PC-9 (cell line): Measurements from ENCODE around the gene ZNF765. TPM values are rescaled to one million over a fixed set of nuclear protein-coding genes. Genes with fewer than 3 reads are reported as not detected.
A peak's percentile ranks its signal among the peaks of the same experiment; 100 is the strongest.

ENCODE experiments used
- BruUV-seq: library from RNA; stranded (reverse); fragments of 400-500 nt; replicated peaks from 2 replicates; lab custom pipeline; 2021; lab: Mats Ljungman, UMichigan
- CTCF ChIA-PET: fragments of 300-600 bp; sonication (Branson Sonifier 250); formaldehyde crosslinking; loops from one replicate; lab custom pipeline; 2022; ENCODE audit warnings: antibody characterized with exemption; lab: Charles Lee
- POLR2A ChIA-PET: fragments of 300-600 bp; sonication (Branson Sonifier 250); formaldehyde crosslinking; loops from one replicate; lab custom pipeline; 2022; ENCODE audit warnings: antibody characterized with exemption; ENCODE audit not compliant: unreplicated experiment; lab: Charles Lee
- DNase-seq, 2 experiments: peaks; one replicate each; pipeline versions ENCODE4 v3.0.0 to v3.0.0-alpha.2; 2015 to 2022; ENCODE audit warnings: mixed read lengths in 1 of 2
- H2AFZ ChIP-seq: fragments of 200-600 bp; sonication (generic); 2 replicates; pipeline ENCODE4 v1.8.1; 2017; ENCODE audit warnings: antibody characterized with exemption
- H3F3A ChIP-seq: fragments of 200-600 bp; sonication (generic); 2 replicates; pipeline ENCODE4 v1.8.1; 2017; ENCODE audit warnings: antibody characterized with exemption, mild to moderate bottlenecking, low read depth; ENCODE audit not compliant: insufficient read depth
- H3K27ac ChIP-seq: fragments of 200-600 bp; sonication (generic); 2 replicates; pipeline ENCODE4 v1.6.1; 2016; ENCODE audit warnings: mixed run types
- H3K27me3 ChIP-seq: fragments of 200-600 bp; sonication (generic); 2 replicates; pipeline ENCODE4 v1.6.1; 2016; ENCODE audit warnings: low read depth, mixed run types; ENCODE audit not compliant: insufficient read depth
- H3K36me3 ChIP-seq: fragments of 200-600 bp; sonication (generic); 2 replicates; pipeline ENCODE4 v1.6.1; 2016; ENCODE audit warnings: low read depth, mixed run types
- H3K4me1 ChIP-seq: fragments of 200-600 bp; sonication (generic); replicated peaks from 2 replicates; pipeline ENCODE4 v1.6.1; 2016; ENCODE audit warnings: mixed run types; ENCODE audit not compliant: insufficient read depth
- H3K4me2 ChIP-seq: fragments of 200-600 bp; sonication (generic); 2 replicates; pipeline ENCODE4 v1.6.1; 2017; ENCODE audit warnings: mixed run types
- H3K4me3 ChIP-seq: fragments of 200-600 bp; sonication (generic); 2 replicates; pipeline ENCODE4 v1.6.1; 2016; ENCODE audit warnings: mixed run types
- H3K79me2 ChIP-seq: fragments of 200-600 bp; sonication (generic); 2 replicates; pipeline ENCODE4 v1.6.1; 2017; ENCODE audit warnings: low read depth, mixed run types
- H3K9me2 ChIP-seq: fragments of 200-600 bp; sonication (generic); 2 replicates; pipeline ENCODE4 v1.8.1; 2017; ENCODE audit warnings: mild to moderate bottlenecking; ENCODE audit not compliant: insufficient read depth
- H3K9me3 ChIP-seq: fragments of 200-600 bp; sonication (generic); 2 replicates; pipeline ENCODE4 v1.8.1; 2016; ENCODE audit warnings: low read depth; ENCODE audit not compliant: insufficient read depth
- H4K20me1 ChIP-seq: fragments of 200-600 bp; sonication (generic); 2 replicates; pipeline ENCODE4 v1.8.1; 2017; ENCODE audit not compliant: insufficient read depth
- EZH2 ChIP-seq: fragments of 200-600 bp; sonication (generic); IDR thresholded peaks from 2 replicates; pipeline ENCODE4 v1.8.0; 2017; ENCODE audit warnings: antibody characterized with exemption, low read depth
- intact Hi-C: fragments of 100-400 bp; cut with micrococcal nuclease; formaldehyde crosslinking; loops from one replicate; pipeline ENCODE4 v1.10.0; 2022; ENCODE audit not compliant: unreplicated experiment
- total RNA-seq: library from RNA; stranded (reverse); gene quantifications from 2 replicates; pipeline ENCODE4 v1.2.3, GENCODE V29; 2021
- TF ChIP-seq, protein P1 (sequence below): fragments of 200-600 bp; sonication (generic); conservative IDR thresholded peaks from 2 replicates; pipeline ENCODE4 v1.6.1; 2017; ENCODE audit warnings: mixed run types, antibody characterized with exemption, mild to moderate bottlenecking, moderate library complexity

ZNF765 gene
- total RNA-seq, 1 experiment from 2014 or later, result 12.5 TPM

DNA sequence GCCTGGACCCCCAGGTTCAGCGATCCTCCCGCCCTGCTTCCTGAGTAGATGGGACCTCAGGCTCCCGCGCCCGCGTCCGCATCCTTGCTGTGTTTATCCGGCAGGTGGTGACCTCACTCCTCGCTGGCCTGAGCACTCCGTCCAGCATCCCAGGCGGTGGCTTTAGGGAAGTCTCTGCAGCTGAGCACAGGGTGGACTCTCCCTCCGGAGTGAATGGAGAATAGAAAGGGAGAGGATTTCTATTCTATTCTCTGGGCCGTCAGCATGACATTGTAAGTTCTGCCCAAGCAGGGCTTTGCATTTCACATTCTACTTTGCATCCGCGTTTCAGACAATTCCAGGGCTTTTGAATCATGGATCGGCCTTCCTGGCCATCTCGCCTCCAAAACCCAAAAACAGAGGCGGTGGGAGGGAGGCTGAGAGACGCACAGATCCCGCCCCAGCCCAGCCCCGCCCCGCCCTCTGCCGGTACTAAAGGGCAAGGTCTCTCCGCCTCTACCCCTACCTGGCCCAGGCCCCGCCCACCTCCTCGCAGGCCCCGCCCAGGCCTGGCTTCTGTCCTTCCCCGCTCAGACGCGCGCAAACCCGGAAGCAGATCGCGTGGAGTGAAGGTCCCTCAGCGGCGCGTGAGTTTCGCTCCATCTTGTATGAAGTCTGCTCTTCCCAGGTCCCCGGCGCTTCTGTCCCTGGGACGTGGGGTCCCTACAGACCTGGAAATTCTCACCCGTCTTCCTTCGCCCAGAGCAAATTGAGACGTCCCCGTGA, 29.6 kb upstream of the ZNF765 start, which contains the start of gene ZNF525:
Gene ZNF525, plus strand, starts transcription at position 572 of the 765 bp plus-strand sequence. CDS start 6,577 bp downstream, outside the sequence.
- peaks cover 4% of the 10 kb centered on the region; the same call in 1 of the 2 replicates for H3K79me2 ChIP-seq
- no peaks in the 10 kb centered on the region for H4K20me1 ChIP-seq
- ChIA-PET POLR2A (no interaction called here), CTCF (no interaction called here)
- peaks cover 24% of the 10 kb centered on the region for H3K9me3 ChIP-seq
- 0 out of 2 replicates have a peak, but pooled peaks cover 6% of the 10 kb centered on the region for H3K4me1 ChIP-seq
- H3F3A ChIP-seq, result no peaks in the 10 kb centered on the region
- peak; percentile 73 to 95 for DNase-seq
- H3K4me3 ChIP-seq, result peak within 1 kb of the TSS; percentile 63
- H3K9me2 ChIP-seq, result no peaks in the 10 kb centered on the region
- TF ChIP-seq, protein P1, sequence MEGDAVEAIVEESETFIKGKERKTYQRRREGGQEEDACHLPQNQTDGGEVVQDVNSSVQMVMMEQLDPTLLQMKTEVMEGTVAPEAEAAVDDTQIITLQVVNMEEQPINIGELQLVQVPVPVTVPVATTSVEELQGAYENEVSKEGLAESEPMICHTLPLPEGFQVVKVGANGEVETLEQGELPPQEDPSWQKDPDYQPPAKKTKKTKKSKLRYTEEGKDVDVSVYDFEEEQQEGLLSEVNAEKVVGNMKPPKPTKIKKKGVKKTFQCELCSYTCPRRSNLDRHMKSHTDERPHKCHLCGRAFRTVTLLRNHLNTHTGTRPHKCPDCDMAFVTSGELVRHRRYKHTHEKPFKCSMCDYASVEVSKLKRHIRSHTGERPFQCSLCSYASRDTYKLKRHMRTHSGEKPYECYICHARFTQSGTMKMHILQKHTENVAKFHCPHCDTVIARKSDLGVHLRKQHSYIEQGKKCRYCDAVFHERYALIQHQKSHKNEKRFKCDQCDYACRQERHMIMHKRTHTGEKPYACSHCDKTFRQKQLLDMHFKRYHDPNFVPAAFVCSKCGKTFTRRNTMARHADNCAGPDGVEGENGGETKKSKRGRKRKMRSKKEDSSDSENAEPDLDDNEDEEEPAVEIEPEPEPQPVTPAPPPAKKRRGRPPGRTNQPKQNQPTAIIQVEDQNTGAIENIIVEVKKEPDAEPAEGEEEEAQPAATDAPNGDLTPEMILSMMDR, result peak; percentile 55
- TF ChIP-seq EZH2, result no peak
- intact Hi-C loops, result loop anchor here (1.0 to 10.0 kb wide), 2 partner anchors 30 to 171 kb away; partner anchors contain the start of genes ZNF665 and ZNF765
- peak within 1 kb of the TSS; percentile 94 for H2AFZ ChIP-seq
- H3K36me3 ChIP-seq, result peaks cover 4% of the 10 kb centered on the region; the same call in 1 of the 2 replicates
- H3K27me3 ChIP-seq, result no peaks in the 10 kb centered on the region
- TSS peak; percentile 39 for BruUV-seq
- peak within 1 kb of the TSS; percentile 33 for H3K27ac ChIP-seq
- H3K4me2 ChIP-seq, result peak within 1 kb of the TSS; percentile 84

DNA sequence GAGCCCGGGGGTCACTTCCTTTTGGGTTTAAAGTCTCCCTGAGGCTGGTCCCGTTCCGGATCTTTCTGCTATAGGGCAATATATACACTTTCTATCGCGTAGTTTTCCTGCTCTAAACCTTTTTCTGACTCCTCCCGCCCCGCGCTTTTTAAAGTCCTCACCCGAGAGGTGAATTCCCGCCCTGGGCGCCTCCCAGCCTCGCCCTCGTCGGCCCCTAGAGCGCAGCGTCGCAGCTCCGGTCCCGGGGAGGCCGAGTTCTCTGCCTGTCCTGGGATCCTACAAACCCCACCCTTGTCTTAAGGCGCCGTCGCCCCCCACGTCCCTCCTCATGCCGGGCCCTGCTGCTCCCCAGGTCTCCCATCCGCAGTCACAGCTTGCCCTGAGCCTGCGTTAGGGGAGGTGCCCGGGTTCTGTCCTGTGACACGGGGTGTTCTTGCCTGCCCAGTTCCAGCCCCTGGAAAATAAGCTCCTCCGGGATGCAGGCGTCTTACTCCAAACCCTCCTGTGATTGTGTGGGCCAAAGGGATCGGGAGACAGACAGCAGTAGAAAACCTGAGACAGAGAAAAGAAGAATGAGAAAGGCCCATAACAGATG, 29.0 kb upstream of the ZNF765 start:
- POLR2A ChIA-PET, result no interaction called here
- intact Hi-C loops, result loop anchor here (1.0 to 10.0 kb wide), 2 partner anchors 29 to 171 kb away; partner anchors contain the start of genes ZNF665 and ZNF765

DNA sequence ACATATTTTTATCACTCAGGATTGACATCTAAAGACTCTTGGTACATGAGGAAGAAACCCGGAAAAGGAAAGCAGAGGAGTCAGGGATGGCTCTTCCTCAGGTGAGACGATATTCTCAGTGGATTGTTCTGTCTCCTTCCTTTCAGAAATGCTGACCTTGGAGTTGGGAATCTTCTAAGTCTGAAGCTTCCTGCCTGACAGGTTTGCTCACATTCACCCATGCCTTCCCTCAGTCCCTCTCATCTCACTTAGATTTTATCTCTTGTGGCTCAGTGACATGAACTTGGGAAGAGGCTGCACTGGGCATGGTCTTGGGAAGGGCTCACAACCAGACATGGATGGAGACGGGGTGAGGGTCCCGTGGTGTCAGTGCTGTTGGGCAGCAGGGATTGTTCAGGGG, 22.8 kb upstream of the ZNF765 start:
- TF ChIP-seq EZH2, result no peak
- TF ChIP-seq, protein P1, result no peak
- no peaks in the 10 kb centered on the region for H4K20me1 ChIP-seq
- H3F3A ChIP-seq, result no peaks in the 10 kb centered on the region
- H3K79me2 ChIP-seq, result peaks cover 4% of the 10 kb centered on the region; the same call in 1 of the 2 replicates
- H2AFZ ChIP-seq, result no peak overlapping the region
- ChIA-PET POLR2A (no interaction called here), CTCF (no interaction called here)
- no peaks in the 10 kb centered on the region for H3K9me2 ChIP-seq
- peaks cover 28% of the 10 kb centered on the region for H3K9me3 ChIP-seq
- BruUV-seq, result no TSS peak
- H3K36me3 ChIP-seq, result peaks cover 25% of the 10 kb centered on the region
- H3K27me3 ChIP-seq, result no peaks in the 10 kb centered on the region
- H3K4me3 ChIP-seq, result no peak overlapping the region
- no peak overlapping the region for H3K4me2 ChIP-seq
- peak in 1 of 2 experiments; percentile 31 for DNase-seq
- intact Hi-C loops, result no loop called here
- H3K4me1 ChIP-seq, result 0 out of 2 replicates have a peak, but pooled peaks cover under 1% of the 10 kb centered on the region
- H3K27ac ChIP-seq, result no peak overlapping the region

More for the DNA sequence above, 29.0 kb upstream of the ZNF765 start:
- H3K79me2 ChIP-seq, result peaks cover 4% of the 10 kb centered on the region; the same call in 1 of the 2 replicates
- no peaks in the 10 kb centered on the region for H4K20me1 ChIP-seq
- H3K4me2 ChIP-seq, result peak overlapping the region; percentile 84
- H3K36me3 ChIP-seq, result peaks cover 4% of the 10 kb centered on the region; the same call in 1 of the 2 replicates
- TF ChIP-seq, protein P1, result no peak
- TF ChIP-seq EZH2, result no peak
- BruUV-seq, result TSS peak; percentile 77
- peak overlapping the region; percentile 63 for H3K4me3 ChIP-seq
- peak overlapping the region; percentile 33 for H3K27ac ChIP-seq
- CTCF ChIA-PET, result no interaction called here
- peak in 1 of 2 experiments; percentile 46 for DNase-seq
- H3K4me1 ChIP-seq, result 0 out of 2 replicates have a peak, but pooled peaks cover 6% of the 10 kb centered on the region
- H3F3A ChIP-seq, result no peaks in the 10 kb centered on the region
- peaks cover 24% of the 10 kb centered on the region for H3K9me3 ChIP-seq
- H3K27me3 ChIP-seq, result no peaks in the 10 kb centered on the region
- H3K9me2 ChIP-seq, result no peaks in the 10 kb centered on the region
- H2AFZ ChIP-seq, result peak overlapping the region; percentile 94
